ENCODE measurements around the gene ISCU. TPM values are rescaled to one million over a fixed set of nuclear protein-coding genes. Genes with fewer than 3 reads are reported as not detected.

ISCU gene
- total and polyA plus RNA-seq, 9 of the 15 experiments (the other 6 are each of a cell fraction or from before 2014, with no cell fraction given) = 15.9 to 92.5 (median 77.3) TPM

GRCh38 chr12:108564724-108565123 is 2.3 kb downstream of the ISCU start (continued):
- TF ChIP-seq CHD7 (IDR thresholded peaks at IDR 0.05; ENCODE audit: low read depth, low read length) (no peak), MAFF (IDR thresholded peaks at IDR 0.05; ENCODE audit: low read length) (peak; percentile 52; the same call in 1 of the 2 replicates), CHD1 (IDR thresholded peaks at IDR 0.05; ENCODE audit: low read length) (no peak), CC2D1A (IDR thresholded peaks at IDR 0.05) (no peak), RCOR1 (IDR thresholded peaks at IDR 0.05; ENCODE audit: borderline replicate concordance in 1 of 2, low read depth in 2 of 2, low read length in 2 of 2) (peak in 1 of 2 experiments; percentile 94; a peak in 2 of 4 replicates), SREBF1 (IDR thresholded peaks at IDR 0.05; ENCODE audit: borderline replicate concordance, low read depth, low read length) (no peak), GTF3C2 (IDR thresholded peaks at IDR 0.05; ENCODE audit: borderline replicate concordance, extremely low read depth, insufficient read length) (no peak), SMAD1 (IDR thresholded peaks at IDR 0.05; ENCODE audit: low read depth, low read length, partially characterized antibody) (peak; percentile 48), NFE2L1 (tag; IDR thresholded peaks at IDR 0.05; ENCODE audit: borderline replicate concordance, low read depth) (no peak), TEAD4 (IDR thresholded peaks at IDR 0.05; ENCODE audit: low read length) (peak; percentile 70), TEAD4 (CRISPR knock-in tag; IDR thresholded peaks at IDR 0.05; ENCODE audit: borderline replicate concordance) (no peak), ZNF217 (CRISPR knock-in tag; IDR thresholded peaks at IDR 0.05) (no peak), ZNF311 (CRISPR knock-in tag; IDR thresholded peaks at IDR 0.05) (no peak), KLF16 (IDR thresholded peaks at IDR 0.05) (peak; percentile 60; the same call in 1 of the 2 replicates), NR2C2 (CRISPR knock-in tag; IDR thresholded peaks at IDR 0.05) (no peak), NR2C2 (tag; IDR thresholded peaks at IDR 0.05) (peak; percentile 8; the same call in 1 of the 2 replicates)
